PFSK-1 (cell line): Measurements from ENCODE around the gene GARIN3.

Experiments used
- FOXP2 ChIP-seq: optimal IDR thresholded peaks from 2 replicates; pipeline ENCODE3; 2011; ENCODE audit warnings: borderline replicate concordance, control low read depth, inconsistent platforms; ENCODE audit not compliant: insufficient read depth; ENCODE audit errors: extremely low read length, extremely low read depth
- POLR2AphosphoS5 ChIP-seq: IDR thresholded peaks from 2 replicates; pipeline ENCODE4 v1.6.1; 2012; ENCODE audit warnings: low read depth, mild to moderate bottlenecking, control low read depth, low read length, moderate library complexity
- SIN3A ChIP-seq: IDR thresholded peaks from 2 replicates; pipeline ENCODE4 v1.6.1; 2012; ENCODE audit warnings: mild to moderate bottlenecking, low read length, moderate library complexity, borderline replicate concordance; ENCODE audit not compliant: insufficient read depth
- TAF1 ChIP-seq: IDR thresholded peaks from 2 replicates; pipeline ENCODE4 v1.6.1; 2012; ENCODE audit warnings: low read length, control low read depth, borderline replicate concordance; ENCODE audit not compliant: insufficient read depth
- TF ChIP-seq, protein P1 (sequence below), 2 experiments: IDR thresholded peaks; 2 replicates each; pipeline versions ENCODE4 v1.6.1 to v1.8.0; 2011 to 2012; ENCODE audit warnings: low read depth in 2 of 2, low read length in 2 of 2, control low read depth in 1 of 2, inconsistent platforms in 1 of 2, mild to moderate bottlenecking in 1 of 2, moderate library complexity in 1 of 2; ENCODE audit not compliant: insufficient read depth in 1 of 2

The GARIN3 gene

DNA sequence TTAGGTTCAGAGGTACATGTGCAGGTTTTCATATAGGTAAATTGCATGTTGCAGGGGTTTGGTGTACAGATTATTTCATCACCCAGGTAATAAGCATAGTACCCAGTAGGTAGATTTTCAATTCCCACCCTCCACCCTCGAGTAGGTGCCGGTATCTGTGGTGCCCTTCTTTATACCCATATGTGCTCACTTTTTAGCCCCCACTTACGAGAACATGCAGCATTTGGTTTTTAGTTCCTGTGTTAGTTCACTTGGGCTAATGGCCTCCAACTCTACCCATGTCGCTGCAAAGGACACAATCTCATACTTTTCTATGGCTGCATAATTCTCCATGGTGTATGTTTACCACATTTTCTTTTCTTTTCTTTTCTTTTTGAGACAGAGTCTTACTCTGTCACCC is 35.8 kb upstream of the GARIN3 start:
- TF ChIP-seq, protein P1, sequence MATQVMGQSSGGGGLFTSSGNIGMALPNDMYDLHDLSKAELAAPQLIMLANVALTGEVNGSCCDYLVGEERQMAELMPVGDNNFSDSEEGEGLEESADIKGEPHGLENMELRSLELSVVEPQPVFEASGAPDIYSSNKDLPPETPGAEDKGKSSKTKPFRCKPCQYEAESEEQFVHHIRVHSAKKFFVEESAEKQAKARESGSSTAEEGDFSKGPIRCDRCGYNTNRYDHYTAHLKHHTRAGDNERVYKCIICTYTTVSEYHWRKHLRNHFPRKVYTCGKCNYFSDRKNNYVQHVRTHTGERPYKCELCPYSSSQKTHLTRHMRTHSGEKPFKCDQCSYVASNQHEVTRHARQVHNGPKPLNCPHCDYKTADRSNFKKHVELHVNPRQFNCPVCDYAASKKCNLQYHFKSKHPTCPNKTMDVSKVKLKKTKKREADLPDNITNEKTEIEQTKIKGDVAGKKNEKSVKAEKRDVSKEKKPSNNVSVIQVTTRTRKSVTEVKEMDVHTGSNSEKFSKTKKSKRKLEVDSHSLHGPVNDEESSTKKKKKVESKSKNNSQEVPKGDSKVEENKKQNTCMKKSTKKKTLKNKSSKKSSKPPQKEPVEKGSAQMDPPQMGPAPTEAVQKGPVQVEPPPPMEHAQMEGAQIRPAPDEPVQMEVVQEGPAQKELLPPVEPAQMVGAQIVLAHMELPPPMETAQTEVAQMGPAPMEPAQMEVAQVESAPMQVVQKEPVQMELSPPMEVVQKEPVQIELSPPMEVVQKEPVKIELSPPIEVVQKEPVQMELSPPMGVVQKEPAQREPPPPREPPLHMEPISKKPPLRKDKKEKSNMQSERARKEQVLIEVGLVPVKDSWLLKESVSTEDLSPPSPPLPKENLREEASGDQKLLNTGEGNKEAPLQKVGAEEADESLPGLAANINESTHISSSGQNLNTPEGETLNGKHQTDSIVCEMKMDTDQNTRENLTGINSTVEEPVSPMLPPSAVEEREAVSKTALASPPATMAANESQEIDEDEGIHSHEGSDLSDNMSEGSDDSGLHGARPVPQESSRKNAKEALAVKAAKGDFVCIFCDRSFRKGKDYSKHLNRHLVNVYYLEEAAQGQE (IDR thresholded peaks at IDR 0.05; ENCODE audit: insufficient read depth in 1 of 2, low read depth in 2 of 2, low read length in 2 of 2) = no peak
- TF ChIP-seq TAF1 = no peak

DNA sequence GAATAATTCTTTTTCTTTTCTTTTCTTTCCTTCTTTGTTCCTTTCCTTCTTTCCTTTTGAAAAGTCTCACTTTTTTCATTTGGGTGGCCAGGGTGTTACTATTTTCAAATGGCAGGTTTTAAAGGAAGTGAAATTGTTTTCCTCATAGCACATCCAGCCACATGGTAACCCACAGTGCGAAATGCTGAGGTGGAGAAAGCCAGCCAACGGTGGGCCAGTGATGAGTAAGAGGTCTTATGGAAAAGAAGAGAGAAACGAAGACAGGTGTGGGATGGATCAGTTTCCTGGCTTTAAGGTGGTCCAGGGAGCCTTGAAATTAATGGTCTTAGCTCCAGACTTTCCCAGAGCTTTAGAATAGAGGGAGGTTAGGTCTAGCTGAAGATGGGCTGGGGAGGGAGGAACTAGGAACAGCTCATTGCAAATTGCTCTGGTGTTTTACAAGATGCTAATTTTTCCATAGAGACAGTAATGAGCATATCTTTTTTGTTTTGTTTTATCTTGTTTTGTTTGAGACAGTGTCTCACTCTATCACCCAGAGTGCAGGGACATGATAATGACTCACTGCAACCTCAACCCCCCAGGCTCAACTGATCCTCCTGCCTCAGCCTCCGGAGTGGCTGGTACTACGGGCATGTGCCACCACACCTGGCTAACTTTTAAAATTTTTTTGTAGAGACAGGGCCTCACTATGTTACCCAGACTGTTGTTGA is 32.4 kb upstream of the GARIN3 start:
- TF ChIP-seq TAF1 (no peak), POLR2AphosphoS5 (no peak), FOXP2 (no peak), SIN3A (no peak)
- TF ChIP-seq, protein P1 (IDR thresholded peaks at IDR 0.05; ENCODE audit: insufficient read depth in 1 of 2, low read depth in 2 of 2, low read length in 2 of 2) = no peak

DNA sequence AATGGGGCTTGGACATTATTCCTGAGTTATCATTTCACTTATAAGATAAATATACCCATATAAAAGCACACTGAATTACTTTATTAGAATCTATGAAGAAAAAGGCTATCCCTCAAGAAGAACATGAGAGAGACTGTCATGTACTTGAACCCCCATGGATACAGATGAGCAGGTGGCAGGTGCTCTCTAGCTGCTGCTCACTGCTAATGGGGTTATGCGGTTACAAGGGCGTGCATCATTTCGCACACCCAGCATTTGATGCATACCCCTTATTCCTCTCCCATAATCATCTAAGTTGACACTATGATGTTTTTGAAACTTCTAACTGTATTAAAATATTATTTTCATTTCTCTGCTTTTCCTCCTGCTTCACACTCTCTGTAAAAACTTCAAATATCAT is 31.0 kb upstream of the GARIN3 start:
- TF ChIP-seq POLR2AphosphoS5 (no peak), TAF1 (no peak), SIN3A (no peak), FOXP2 (no peak)
- TF ChIP-seq, protein P1 (IDR thresholded peaks at IDR 0.05; ENCODE audit: insufficient read depth in 1 of 2, low read depth in 2 of 2, low read length in 2 of 2) = no peak

DNA sequence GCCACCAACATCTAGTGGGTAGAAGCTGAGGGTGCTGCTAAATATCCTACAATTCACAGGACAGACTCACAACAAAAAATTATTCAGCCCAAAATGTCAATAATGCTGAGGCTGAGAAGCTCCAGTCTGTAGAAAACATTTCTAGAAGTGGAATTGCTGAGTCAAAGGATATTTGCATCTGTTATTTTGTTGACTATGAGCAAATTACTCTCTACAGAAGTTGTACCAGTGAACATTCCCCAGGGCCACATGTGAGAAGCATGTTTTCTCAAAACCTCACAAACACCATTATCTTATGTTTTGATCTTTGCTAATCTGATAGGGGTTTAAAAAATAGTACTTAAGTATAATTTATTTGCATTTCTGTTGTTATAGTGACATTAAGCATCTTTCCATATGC is 30.0 kb upstream of the GARIN3 start:
- TF ChIP-seq FOXP2 = no peak
- TF ChIP-seq, protein P1 (IDR thresholded peaks at IDR 0.05; ENCODE audit: insufficient read depth in 1 of 2, low read depth in 2 of 2, low read length in 2 of 2) = no peak
- TF ChIP-seq TAF1 = no peak
- TF ChIP-seq POLR2AphosphoS5 = no peak
- no peak for TF ChIP-seq SIN3A
